Stimulated activated naive CD8-positive, alpha-beta T cell treated with anti-CD3 and anti-CD28 coated beads, Interleukin-15, Interleukin-2, amounts not matched to agents 100 U/mL and 50 U/mL, for 24 hours (primary cell): ENCODE results near the gene HDAC10.
A peak's percentile ranks its signal among the peaks of the same experiment; 100 is the strongest.

Experiments used
- ATAC-seq: fragments of 150-1000 bp; cut with Tn5 transposase; one replicate; pipeline ENCODE4 v1.10.0; 2021
- DNase-seq: peaks from one replicate; pipeline ENCODE4 v3.0.0; 2021

The HDAC10 gene

GRCh38 chr22:50269573-50269969 lies 18.5 kb upstream of the HDAC10 start:
- DNase-seq (no peak), ATAC-seq (no peak)

GRCh38 chr22:50268655-50269113 lies 17.6 kb upstream of the HDAC10 start:
- DNase-seq (no peak), ATAC-seq (no peak)

GRCh38 chr22:50267591-50268390 lies 16.7 kb upstream of the HDAC10 start:
- DNase-seq = peak; percentile 70
- ATAC-seq = no peak

GRCh38 chr22:50266994-50267393 lies 15.9 kb upstream of the HDAC10 start:
- ATAC-seq (no peak), DNase-seq (no peak)

GRCh38 chr22:50264946-50265669 lies 14.0 kb upstream of the HDAC10 start:
- ATAC-seq (no peak), DNase-seq (no peak)

GRCh38 chr22:50264104-50264745 lies 13.2 kb upstream of the HDAC10 start:
- no peak for DNase-seq
- no peak for ATAC-seq

- no peak for DNase-seq
- no peak for ATAC-seq
Measured at GRCh38 chr22:50262973-50263617, 12.0 kb upstream of the HDAC10 start.

GRCh38 chr22:50262460-50262911 lies 11.4 kb upstream of the HDAC10 start:
- ATAC-seq (no peak), DNase-seq (no peak)

GRCh38 chr22:50261615-50262459 lies 10.8 kb upstream of the HDAC10 start, which contains the start of gene MAPK12:
TSS of gene MAPK12 (minus strand) at chr22:50261683. CDS start at chr22:50261509, 174 bp downstream.
- DNase-seq (no peak), ATAC-seq (no peak)

GRCh38 chr22:50260801-50261614 lies 9.9 kb upstream of the HDAC10 start:
- DNase-seq (peak; percentile 60), ATAC-seq (peak; percentile 20)

- no peak for ATAC-seq
- no peak for DNase-seq
Measured at GRCh38 chr22:50260434-50260800, 9.4 kb upstream of the HDAC10 start.

- DNase-seq (no peak), ATAC-seq (no peak)
Measured at GRCh38 chr22:50259302-50259701, 8.2 kb upstream of the HDAC10 start.

- DNase-seq (no peak), ATAC-seq (no peak)
Measured at GRCh38 chr22:50258361-50259292, 7.6 kb upstream of the HDAC10 start.

GRCh38 chr22:50257451-50258360 lies 6.6 kb upstream of the HDAC10 start:
- ATAC-seq = no peak
- no peak for DNase-seq

- DNase-seq (no peak), ATAC-seq (no peak)
Measured at GRCh38 chr22:50257041-50257440, 6.0 kb upstream of the HDAC10 start.

GRCh38 chr22:50256258-50256862 lies 5.3 kb upstream of the HDAC10 start:
- DNase-seq = no peak
- no peak for ATAC-seq

- no peak for ATAC-seq
- DNase-seq = no peak
Measured at GRCh38 chr22:50255607-50256006, 4.5 kb upstream of the HDAC10 start.

GRCh38 chr22:50255099-50255498 lies 4.0 kb upstream of the HDAC10 start:
- ATAC-seq (no peak), DNase-seq (no peak)
